Inferior parietal cortex (tissue), 1 donor: ENCODE results near the gene ZSWIM9.

Experiments used
- DNase-seq: peaks from one replicate; pipeline ENCODE4 v3.0.0-alpha.2; 2016; ENCODE audit errors: extremely low spot score

The ZSWIM9 gene

GRCh38 chr19:48169939-48170803 is at the start of gene ZSWIM9, which contains the start of gene LIG1:
TSS of gene ZSWIM9 (plus strand) at chr19:48170680. CDS start at chr19:48171803, 1,123 bp downstream.
TSS of gene LIG1 (minus strand) at chr19:48170344. CDS start at chr19:48165566, 4,778 bp downstream.
- peak; percentile 92 for DNase-seq

GRCh38 chr19:48121066-48121465 is 49.4 kb upstream of the ZSWIM9 start:
- no peak for DNase-seq

- DNase-seq = no peak
Measured at GRCh38 chr19:48121909-48122371, 48.5 kb upstream of the ZSWIM9 start.

GRCh38 chr19:48122421-48122820 is 48.1 kb upstream of the ZSWIM9 start:
- no peak for DNase-seq

- peak; percentile 35 for DNase-seq
Measured at GRCh38 chr19:48123907-48124651, 46.4 kb upstream of the ZSWIM9 start.

- no peak for DNase-seq
Measured at GRCh38 chr19:48127561-48127960, 42.9 kb upstream of the ZSWIM9 start.

GRCh38 chr19:48133094-48133493 is 37.4 kb upstream of the ZSWIM9 start:
- DNase-seq = no peak

GRCh38 chr19:48135411-48135810 is 35.1 kb upstream of the ZSWIM9 start:
- DNase-seq = no peak

- DNase-seq = no peak
Measured at GRCh38 chr19:48136547-48136946, 33.9 kb upstream of the ZSWIM9 start.

GRCh38 chr19:48137411-48137810 is 33.1 kb upstream of the ZSWIM9 start:
- DNase-seq = no peak

GRCh38 chr19:48139053-48139452 is 31.4 kb upstream of the ZSWIM9 start:
- no peak for DNase-seq

GRCh38 chr19:48147597-48148175 is 22.8 kb upstream of the ZSWIM9 start:
- no peak for DNase-seq

- no peak for DNase-seq
Measured at GRCh38 chr19:48148576-48148975, 21.9 kb upstream of the ZSWIM9 start.

GRCh38 chr19:48149430-48149829 is 21.1 kb upstream of the ZSWIM9 start:
- no peak for DNase-seq

GRCh38 chr19:48152551-48152950 is 17.9 kb upstream of the ZSWIM9 start:
- DNase-seq = peak; percentile 91

GRCh38 chr19:48154003-48154402 is 16.5 kb upstream of the ZSWIM9 start:
- DNase-seq = no peak

GRCh38 chr19:48158210-48158790 is 12.2 kb upstream of the ZSWIM9 start:
- no peak for DNase-seq

GRCh38 chr19:48168689-48169088 is 1.8 kb upstream of the ZSWIM9 start:
- DNase-seq = no peak

- no peak for DNase-seq
Measured at GRCh38 chr19:48169578-48169938, 922 bp upstream of the ZSWIM9 start.

- DNase-seq = no peak
Measured at GRCh38 chr19:48170817-48171347, 402 bp downstream of the ZSWIM9 start.

GRCh38 chr19:48171710-48172109 is 1.2 kb downstream of the ZSWIM9 start:
- DNase-seq = no peak
